B cell (primary cell): ENCODE measurements around the gene SCYGR4. TPM values are rescaled to one million over a fixed set of nuclear protein-coding genes. Genes with fewer than 3 reads are reported as not detected.

ENCODE experiments used
- ATAC-seq: fragments of 200-7000 bp; cut with Tn5 transposase; one replicate; pipeline ENCODE4 v1.10.0; 2021; ENCODE audit warnings: low read depth, mild to moderate bottlenecking, moderate number of reproducible peaks, moderate library complexity
- CTCF ChIA-PET: fragments of 350-600 bp; sonication (Branson Sonifier 250); formaldehyde crosslinking; loops from one replicate; lab custom pipeline; 2021; ENCODE audit warnings: antibody characterized with exemption, inconsistent platforms; lab: Charles Lee
- POLR2A ChIA-PET: fragments of 350-600 bp; sonication (Branson Sonifier 250); formaldehyde crosslinking; loops from one replicate; lab custom pipeline; 2021; ENCODE audit warnings: antibody characterized with exemption; lab: Charles Lee
- DNase-seq: peaks from one replicate; pipeline ENCODE4 v3.0.0; 2013
- H2AFZ ChIP-seq: 2 replicates; pipeline ENCODE4 v1.6.1; 2012; ENCODE audit warnings: mild to moderate bottlenecking, low read depth, low read length; ENCODE audit not compliant: insufficient read depth, poor library complexity, severe bottlenecking
- H3K27ac ChIP-seq, 2 donors: 1 replicate in 1 of 2; 2 replicates in 1 of 2; pipeline ENCODE4 v1.5.1; 2012 to 2013; ENCODE audit warnings: low read length in 2 of 2, mild to moderate bottlenecking in 2 of 2, moderate library complexity in 1 of 2
- H3K27me3 ChIP-seq, 4 experiments: fragments of 200-600 bp in 1 of 4; sonication (generic) in 1 of 4; replicated peaks in 1 of 4; 1 replicate in 2 of 4; 2 replicates in 2 of 4; pipeline versions ENCODE4 v1.6.1 to v1.7.0; 2013 to 2016; ENCODE audit warnings: low read length in 3 of 4, mild to moderate bottlenecking in 2 of 4, mixed read lengths in 1 of 4, moderate library complexity in 1 of 4; ENCODE audit not compliant: insufficient read depth in 4 of 4, control insufficient read depth in 3 of 4; ENCODE audit errors: control extremely low read depth in 1 of 4
- H3K36me3 ChIP-seq, 2 experiments: replicated peaks in 1 of 2; 1 replicate in 1 of 2; 2 replicates in 1 of 2; pipeline versions ENCODE4 v1.6.1 to v1.7.1; 2013; ENCODE audit warnings: low read length in 1 of 2; ENCODE audit not compliant: insufficient read depth in 2 of 2, control insufficient read depth in 1 of 2; ENCODE audit errors: control extremely low read depth in 1 of 2, extremely low read depth in 1 of 2
- H3K4me1 ChIP-seq, 2 donors: fragments of 200-600 bp in 1 of 2; sonication (generic) in 1 of 2; 1 replicate in 1 of 2; 2 replicates in 1 of 2; pipeline versions ENCODE4 v1.5.1 to v1.6.1; 2013 to 2017; ENCODE audit warnings: low read length in 2 of 2; ENCODE audit not compliant: control insufficient read depth in 2 of 2, insufficient read depth in 2 of 2
- H3K4me2 ChIP-seq: replicated peaks from 2 replicates; pipeline ENCODE3; 2012; ENCODE audit warnings: mild to moderate bottlenecking, low read depth, low read length; ENCODE audit not compliant: poor library complexity, severe bottlenecking
- H3K4me3 ChIP-seq, 5 experiments: fragments of 200-600 bp in 1 of 5; sonication (generic) in 1 of 5; 1 replicate in 3 of 5; 2 replicates in 2 of 5; pipeline versions ENCODE4 v1.5.1 to v1.7.0; 2011 to 2016; ENCODE audit warnings: low read length in 4 of 5, mild to moderate bottlenecking in 4 of 5, low read depth in 2 of 5, control low read depth in 1 of 5, moderate library complexity in 1 of 5; ENCODE audit not compliant: insufficient read depth in 1 of 5; ENCODE audit errors: control extremely low read depth in 1 of 5, extremely low read depth in 1 of 5
- H3K79me2 ChIP-seq: fragments of 200-600 bp; sonication (generic); one replicate; pipeline ENCODE4 v1.6.0; 2016; ENCODE audit warnings: low read length; ENCODE audit not compliant: control insufficient read depth, insufficient read depth
- H3K9ac ChIP-seq: fragments of 200-600 bp; sonication (generic); 2 replicates; pipeline ENCODE4 v1.6.1; 2017; ENCODE audit warnings: mild to moderate bottlenecking, low read length, moderate library complexity
- H3K9me3 ChIP-seq, 3 donors: one replicate each; pipeline versions ENCODE4 v1.6.1 to v1.7.1; 2013; ENCODE audit warnings: low read length in 2 of 3; ENCODE audit not compliant: control insufficient read depth in 2 of 3, insufficient read depth in 1 of 3; ENCODE audit errors: control extremely low read depth in 1 of 3
- H4K20me1 ChIP-seq: 2 replicates; pipeline ENCODE4 v1.6.0; 2012; ENCODE audit warnings: mild to moderate bottlenecking, low read length; ENCODE audit not compliant: insufficient read depth, control insufficient read depth, poor library complexity, severe bottlenecking
- H3K27ac Mint-ChIP-seq: one replicate; pipeline ENCODE4 v1.8.0; 2021; ENCODE audit warnings: mixed read lengths
- H3K27me3 Mint-ChIP-seq: one replicate; pipeline ENCODE4 v1.8.0; 2021; ENCODE audit warnings: mixed read lengths
- H3K4me1 Mint-ChIP-seq: one replicate; pipeline ENCODE4 v1.8.0; 2021; ENCODE audit warnings: mixed read lengths
- H3K4me3 Mint-ChIP-seq: one replicate; pipeline ENCODE4 v1.8.0; 2021; ENCODE audit warnings: mixed read lengths
- H3K9me3 Mint-ChIP-seq: one replicate; pipeline ENCODE4 v1.8.0; 2022; ENCODE audit warnings: mixed read lengths; ENCODE audit not compliant: insufficient read depth
- CTCF ChIP-seq: fragments of 200-600 bp; IDR thresholded peaks from one replicate; pipeline ENCODE4 v1.8.0; 2022; ENCODE audit warnings: antibody characterized with exemption, mild to moderate bottlenecking
- EZH2 ChIP-seq: IDR thresholded peaks from 2 replicates; pipeline ENCODE4 v1.6.1; 2012; ENCODE audit warnings: borderline replicate concordance, low read depth, mild to moderate bottlenecking, moderate library complexity, low read length; ENCODE audit not compliant: insufficient read depth, poor library complexity, severe bottlenecking
- WGBS: methylation state at CpG from one replicate; pipeline ENCODE4 v1.1.5; 2013; ENCODE audit warnings: missing lambda C conversion rate; ENCODE audit not compliant: insufficient coverage; 5-methylcytosine and 5-hydroxymethylcytosine counted together
- intact Hi-C: fragments of 100-400 bp; cut with micrococcal nuclease; formaldehyde crosslinking; loops from one replicate; pipeline ENCODE4 v1.10.0; 2022
- polyA plus RNA-seq: library from polyadenylated mRNA; depleted of rRNA; stranded (reverse); fragments of >200 nt; gene quantifications from 2 replicates; pipeline ENCODE4 v1.2.3, GENCODE V29; 2012
- total RNA-seq, 2 donors: library from RNA; stranded (reverse); fragments of 120-200 nt in 1 of 2; gene quantifications; 1 replicate in 1 of 2; 2 replicates in 1 of 2; pipeline versions ENCODE4 v1.2.3 to v1.2.4, GENCODE V29; 2013 to 2022

SCYGR4 gene
- total and polyA plus RNA-seq, 2 donors (not counting 1 experiment from before 2014, with no cell fraction given) = not detected

DNA sequence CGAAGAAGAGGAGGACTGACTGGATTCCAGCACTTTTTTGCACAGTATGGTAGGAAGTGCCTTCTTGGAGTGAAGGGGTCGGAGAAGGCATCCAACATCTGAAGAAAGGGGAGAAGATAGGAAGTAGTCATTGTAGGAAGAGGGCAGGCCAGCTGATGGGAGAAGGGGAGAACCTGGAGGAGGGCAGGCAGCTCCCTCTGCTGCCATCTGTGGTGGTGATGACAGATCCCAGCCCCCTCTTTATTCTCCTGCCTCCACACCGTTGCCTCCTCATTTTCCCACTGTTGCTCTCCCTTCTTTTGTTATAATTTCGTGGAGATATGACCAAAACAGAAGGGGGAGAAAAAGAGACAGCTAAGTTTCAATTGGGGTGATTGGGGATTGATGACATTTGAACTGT, 21.5 kb upstream of the SCYGR4 start:
- peaks cover 49% of the 10 kb centered on the region for H3K27me3 Mint-ChIP-seq
- 89% methylated on average over 1 of the region's 4 CpGs for WGBS

GRCh38 chr2:227597036-227597435, 20.3 kb upstream of the SCYGR4 start:
- peaks cover 0 to 16% (median 0%) of the 10 kb centered on the region in 4 experiments for H3K27me3 ChIP-seq
- no peak overlapping the region for H3K9ac ChIP-seq
- Mint-ChIP-seq H3K4me1 (no peaks in the 10 kb centered on the region), H3K4me3 (no peak overlapping the region), H3K27me3 (peaks cover 50% of the 10 kb centered on the region), H3K27ac (no peak overlapping the region), H3K9me3 (no peaks in the 10 kb centered on the region)
- no peaks in the 10 kb centered on the region for H3K4me1 ChIP-seq
- TF ChIP-seq EZH2 (no peak), CTCF (no peak)
- no peak overlapping the region for H3K4me3 ChIP-seq
- no peaks in the 10 kb centered on the region for H3K79me2 ChIP-seq
- ChIA-PET CTCF (no interaction called here), POLR2A (no interaction called here)
- H3K9me3 ChIP-seq = no peaks in the 10 kb centered on the region
- DNase-seq (no peak), ATAC-seq (no peak)
- H4K20me1 ChIP-seq = no peaks in the 10 kb centered on the region
- intact Hi-C loops = no loop called here
- H3K36me3 ChIP-seq = no peaks in the 10 kb centered on the region
- no peak overlapping the region for H2AFZ ChIP-seq
- no peak overlapping the region for H3K27ac ChIP-seq
- no peak overlapping the region for H3K4me2 ChIP-seq

More for the DNA sequence above, 21.5 kb upstream of the SCYGR4 start:
- no peaks in the 10 kb centered on the region for H4K20me1 ChIP-seq
- H3K4me2 ChIP-seq = no peak overlapping the region
- Mint-ChIP-seq H3K4me1 (no peaks in the 10 kb centered on the region), H3K4me3 (no peak overlapping the region), H3K9me3 (no peaks in the 10 kb centered on the region), H3K27ac (no peak overlapping the region)
- no peak overlapping the region for H2AFZ ChIP-seq
- H3K79me2 ChIP-seq = no peaks in the 10 kb centered on the region
- H3K9ac ChIP-seq = no peak overlapping the region
- H3K27ac ChIP-seq = no peak overlapping the region
- ChIA-PET POLR2A (no interaction called here), CTCF (no interaction called here)
- peaks cover 0 to 16% (median 0%) of the 10 kb centered on the region in 4 experiments for H3K27me3 ChIP-seq
- no peak overlapping the region for H3K4me3 ChIP-seq
- TF ChIP-seq CTCF (no peak), EZH2 (no peak)
- ATAC-seq = no peak
- no peaks in the 10 kb centered on the region for H3K4me1 ChIP-seq
- intact Hi-C loops = no loop called here
- no peaks in the 10 kb centered on the region for H3K36me3 ChIP-seq
- no peaks in the 10 kb centered on the region for H3K9me3 ChIP-seq
- no peak for DNase-seq
